HepG2 (cell line): ENCODE measurements around the gene ZNF281. TPM values are rescaled to one million over a fixed set of nuclear protein-coding genes. Genes with fewer than 3 reads are reported as not detected.

Experiments used
- ATAC-seq: fragments of 200-7000 bp; cut with Tn5 transposase; 3 replicates; pipeline ENCODE4 v1.9.1; 2020; ENCODE audit warnings: mild to moderate bottlenecking, moderate library complexity
- BruUV-seq: library from RNA; stranded (reverse); fragments of 400-500 nt; replicated peaks from 2 replicates; lab custom pipeline; 2021; lab: Mats Ljungman, UMichigan
- CTCF ChIA-PET: fragments of 300-600 bp; formaldehyde crosslinking; extraction: SDS; loops from one replicate; lab custom pipeline; 2021; ENCODE audit warnings: low total read pairs, inconsistent platforms, low intra/inter-chr PET ratio; lab: Yijun Ruan, JAX
- POLR2A ChIA-PET: fragments of 350-600 bp; sonication (Branson Sonifier 250); formaldehyde crosslinking; loops from one replicate; lab custom pipeline; 2020; ENCODE audit warnings: antibody characterized with exemption, inconsistent platforms; lab: Yijun Ruan, JAX
- DNase-seq: peaks from one replicate; pipeline ENCODE4 v3.0.0-alpha.2; 2015; ENCODE audit warnings: low spot score
- FAIRE-seq: peaks from 3 replicates; lab custom pipeline; 2011; peaks lifted over from hg19 to GRCh38; lab: Jason Lieb, UNC
- H2AFZ ChIP-seq: one replicate; pipeline ENCODE4 v1.6.1; 2011; ENCODE audit warnings: low read length, inconsistent platforms
- H3K27ac ChIP-seq: fragments of 300-600 bp; 3 replicates; pipeline ENCODE4 v1.8.0; 2011; ENCODE audit warnings: mixed run types, mild to moderate bottlenecking, mixed read lengths, low read length, inconsistent platforms; ENCODE audit not compliant: insufficient read depth; ENCODE audit errors: extremely low read length
- H3K27me3 ChIP-seq, 2 experiments: fragments of 200-600 bp in 1 of 2; 2 replicates in 1 of 2; 3 replicates in 1 of 2; pipeline versions ENCODE4 v1.6.0 to v1.8.0; 2011; ENCODE audit warnings: low read length in 2 of 2, mild to moderate bottlenecking in 2 of 2, moderate library complexity in 2 of 2, inconsistent platforms in 1 of 2; ENCODE audit not compliant: insufficient read depth in 2 of 2, control insufficient read depth in 1 of 2
- H3K36me3 ChIP-seq, 2 experiments: fragments of 200-600 bp in 1 of 2; replicated peaks in 1 of 2; 2 replicates in 1 of 2; 3 replicates in 1 of 2; pipeline versions ENCODE4 v1.5.1 to v1.8.0; 2011; ENCODE audit warnings: low read length in 2 of 2, inconsistent platforms in 1 of 2; ENCODE audit not compliant: insufficient read depth in 2 of 2, control insufficient read depth in 1 of 2
- H3K4me1 ChIP-seq: 2 replicates; pipeline ENCODE4 v1.5.1; 2012; ENCODE audit warnings: low read length, inconsistent platforms; ENCODE audit not compliant: insufficient read depth
- H3K4me2 ChIP-seq: 2 replicates; pipeline ENCODE4 v1.6.0; 2011; ENCODE audit warnings: low read depth, low read length, inconsistent platforms
- H3K4me3 ChIP-seq, 3 experiments: fragments of 200-600 bp in 1 of 3; sonication (generic), shearing (Covaris generic) in 1 of 3; replicated peaks in 1 of 3; 2 replicates each; pipeline ENCODE4 v1.5.1; 2011 to 2016; ENCODE audit warnings: low read length in 3 of 3, inconsistent platforms in 2 of 3, low read depth in 2 of 3, mild to moderate bottlenecking in 2 of 3, control low read depth in 1 of 3, mixed read lengths in 1 of 3; ENCODE audit not compliant: insufficient read depth in 1 of 3
- H3K79me2 ChIP-seq: one replicate; pipeline ENCODE4 v1.6.1; 2011; ENCODE audit warnings: low read length, inconsistent platforms; ENCODE audit not compliant: insufficient read depth
- H3K9ac ChIP-seq: 2 replicates; pipeline ENCODE4 v1.6.0; 2011; ENCODE audit warnings: mild to moderate bottlenecking, low read depth, low read length, inconsistent platforms; ENCODE audit not compliant: insufficient read depth
- H3K9me3 ChIP-seq: 2 replicates; pipeline ENCODE4 v1.5.1; 2012; ENCODE audit warnings: mild to moderate bottlenecking, low read length
- H4K20me1 ChIP-seq: 2 replicates; pipeline ENCODE4 v1.6.0; 2011; ENCODE audit warnings: inconsistent platforms, mild to moderate bottlenecking, low read length, moderate library complexity; ENCODE audit not compliant: insufficient read depth
- CREB1 ChIP-seq, 2 experiments: fragments of 450-650 bp in 1 of 2; IDR thresholded peaks; 2 replicates each; pipeline ENCODE4 v1.6.1; 2016 to 2017; ENCODE audit warnings: control low read depth in 1 of 2, mild to moderate bottlenecking in 1 of 2, missing compliant biosample characterization in 1 of 2, missing genetic modification characterization in 1 of 2
- HDAC2 ChIP-seq: sonication (generic); formaldehyde crosslinking; IDR thresholded peaks from 2 replicates; pipeline ENCODE4 v1.4.0; 2020; ENCODE audit warnings: missing genetic modification reagents
- KLF6 ChIP-seq: IDR thresholded peaks from 2 replicates; pipeline ENCODE4 v1.8.0; 2016; ENCODE audit warnings: missing biosample characterization, missing genetic modification reagents
- MIER2 ChIP-seq: IDR thresholded peaks from 2 replicates; pipeline ENCODE4 v1.6.1; 2016; ENCODE audit warnings: missing biosample characterization, missing genetic modification reagents
- MTF1 ChIP-seq: sonication (generic); formaldehyde crosslinking; IDR thresholded peaks from 2 replicates; pipeline ENCODE4 v1.5.0; 2020; ENCODE audit warnings: missing genetic modification reagents
- RARG ChIP-seq: sonication (generic); formaldehyde crosslinking; IDR thresholded peaks from 2 replicates; pipeline ENCODE4 v1.4.0; 2020; ENCODE audit warnings: low read depth, mild to moderate bottlenecking, missing genetic modification reagents
- REXO4 ChIP-seq: sonication (generic); formaldehyde crosslinking; IDR thresholded peaks from 2 replicates; pipeline ENCODE4 v1.8.0; 2022; ENCODE audit warnings: missing genetic modification reagents, mild to moderate bottlenecking, borderline replicate concordance
- YEATS2 ChIP-seq: sonication (generic); formaldehyde crosslinking; IDR thresholded peaks from 2 replicates; pipeline ENCODE4 v1.4.0; 2020; ENCODE audit warnings: missing genetic modification reagents, borderline replicate concordance
- YY1 ChIP-seq: IDR thresholded peaks from 2 replicates; pipeline ENCODE4 v1.6.1; 2011; ENCODE audit warnings: low read length, low read depth, moderate library complexity, mild to moderate bottlenecking; ENCODE audit not compliant: insufficient read depth, insufficient replicate concordance
- ZFAT ChIP-seq: sonication (generic); formaldehyde crosslinking; conservative IDR thresholded peaks from 2 replicates; pipeline ENCODE4 v1.8.1; 2023; ENCODE audit warnings: missing genetic modification reagents, inconsistent platforms
- ZFX ChIP-seq: sonication (generic); formaldehyde crosslinking; IDR thresholded peaks from 2 replicates; pipeline ENCODE4 v1.4.0; 2020; ENCODE audit warnings: mild to moderate bottlenecking, low read depth, missing genetic modification reagents, moderate library complexity
- ZNF124 ChIP-seq: sonication (generic); formaldehyde crosslinking; IDR thresholded peaks from 2 replicates; pipeline ENCODE4 v1.4.0; 2020; ENCODE audit warnings: missing genetic modification reagents
- ZNF205 ChIP-seq: IDR thresholded peaks from 2 replicates; pipeline ENCODE4 v1.6.1; 2018; ENCODE audit warnings: missing biosample characterization, missing genetic modification reagents
- ZNF3 ChIP-seq: IDR thresholded peaks from 2 replicates; pipeline ENCODE4 v1.7.0; 2017; ENCODE audit warnings: inconsistent platforms
- ZNF333 ChIP-seq: sonication (generic); formaldehyde crosslinking; IDR thresholded peaks from 2 replicates; pipeline ENCODE4 v1.4.0; 2020; ENCODE audit warnings: mild to moderate bottlenecking, missing genetic modification reagents, borderline replicate concordance
- ZNF382 ChIP-seq: sonication (generic); formaldehyde crosslinking; IDR thresholded peaks from 2 replicates; pipeline ENCODE4 v1.5.0; 2020; ENCODE audit warnings: missing genetic modification reagents, mild to moderate bottlenecking, borderline replicate concordance
- ZNF431 ChIP-seq: sonication (generic); formaldehyde crosslinking; IDR thresholded peaks from 2 replicates; pipeline ENCODE4 v1.9.0; 2022; ENCODE audit warnings: missing genetic modification reagents, low read depth, mild to moderate bottlenecking, borderline replicate concordance
- ZNF558 ChIP-seq: sonication (generic); formaldehyde crosslinking; IDR thresholded peaks from 2 replicates; pipeline ENCODE4 v1.9.0; 2022; ENCODE audit warnings: mild to moderate bottlenecking, missing genetic modification reagents, borderline replicate concordance
- WGBS: methylation state at CpG from one replicate; pipeline ENCODE4 v1.1.6; 2017; ENCODE audit warnings: low lambda C conversion rate; 5-methylcytosine and 5-hydroxymethylcytosine counted together
- in situ Hi-C: cut with HindIII; loops from 2 replicates; pipeline ENCODE4 v1.10.0; 2017; ENCODE audit warnings: low pct_unique_long_range_greater_than_20kb; ENCODE audit not compliant: extremely low pct_ligation_motif_present
- intact Hi-C: fragments of 100-400 bp; cut with micrococcal nuclease; formaldehyde crosslinking; loops from one replicate; pipeline ENCODE4 v1.10.0; 2022; ENCODE audit not compliant: unreplicated experiment
- polyA plus RNA-seq, 8 experiments: library from polyadenylated mRNA; depleted of rRNA in 3 of 8; stranded (reverse) in 7 of 8; unstranded in 1 of 8; fragments of >200 nt; fragmentation: Illumina TruSeq in 4 of 8; extraction: Trizol in 4 of 8; gene quantifications; 2 replicates each; pipeline versions ENCODE4 v1.2.1 to v1.2.3, GENCODE V29; 2011 to 2016; ENCODE audit warnings: low read depth in 4 of 8, missing spikeins in 1 of 8, mixed read lengths in 1 of 8; ENCODE audit not compliant: insufficient read depth in 1 of 8
- total RNA-seq, 5 experiments: library from RNA; depleted of rRNA; stranded (reverse); fragments of >200 nt; fragmentation: Illumina TruSeq; extraction: Trizol; gene quantifications; 2 replicates each; pipeline ENCODE4 v1.2.3, GENCODE V29; 2016; ENCODE audit warnings: low read depth in 1 of 5
- TF ChIP-seq, protein P1 (sequence below): sonication (generic); formaldehyde crosslinking; IDR thresholded peaks from 2 replicates; pipeline ENCODE4 v1.4.0; 2020; ENCODE audit warnings: missing genetic modification reagents
- TF ChIP-seq, protein P2 (sequence below): sonication (generic); formaldehyde crosslinking; IDR thresholded peaks from 2 replicates; pipeline ENCODE4 v1.4.0; 2020; ENCODE audit warnings: missing genetic modification reagents
- TF ChIP-seq, protein P3 (sequence below): sonication (generic); formaldehyde crosslinking; conservative IDR thresholded peaks from 2 replicates; pipeline ENCODE4 v1.8.0; 2022; ENCODE audit warnings: missing genetic modification reagents

Gene ZNF281
- total and polyA plus RNA-seq, 2 of the 13 experiments (the other 11 are each of a cell fraction or from before 2014, with no cell fraction given), result 7.7 to 20.6 TPM

DNA sequence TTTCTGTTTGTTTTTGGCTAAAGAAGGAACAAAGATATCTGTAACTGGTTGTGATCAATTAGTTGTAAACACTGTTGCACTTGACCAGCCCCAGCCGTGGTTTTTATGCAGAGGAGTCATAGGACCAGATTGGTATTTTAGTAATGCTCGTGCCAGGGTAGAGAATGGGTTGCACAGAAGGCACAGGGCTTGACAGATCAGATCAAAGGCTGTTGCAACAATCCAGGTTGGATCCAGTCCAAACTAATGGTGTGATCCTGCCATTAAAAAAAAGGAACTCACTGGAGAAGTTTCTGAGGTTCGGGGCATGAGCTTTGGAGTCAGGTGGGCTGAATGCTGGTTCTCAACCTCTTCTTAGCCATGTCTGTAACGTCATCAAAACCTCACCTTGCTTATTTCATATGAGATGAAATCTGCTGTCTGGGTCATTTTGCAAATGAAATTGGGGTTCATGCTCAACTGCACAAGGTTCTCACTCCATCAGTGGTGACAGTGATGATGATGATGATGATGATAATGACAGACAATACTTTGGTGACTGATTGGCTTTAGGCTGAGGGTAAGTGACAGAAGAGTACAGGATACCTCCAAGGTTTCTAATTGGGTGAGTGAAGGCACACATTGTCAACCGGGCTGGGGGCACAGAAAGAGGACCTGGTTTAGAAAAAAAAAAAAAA, 43.1 kb downstream of the ZNF281 start (continued):
- TF ChIP-seq, protein P1, sequence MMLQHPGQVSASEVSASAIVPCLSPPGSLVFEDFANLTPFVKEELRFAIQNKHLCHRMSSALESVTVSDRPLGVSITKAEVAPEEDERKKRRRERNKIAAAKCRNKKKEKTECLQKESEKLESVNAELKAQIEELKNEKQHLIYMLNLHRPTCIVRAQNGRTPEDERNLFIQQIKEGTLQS, result no peak
- TF ChIP-seq CREB1 (IDR thresholded peaks at IDR 0.05) (peak; percentile 54), CREB1 (CRISPR knock-in tag; IDR thresholded peaks at IDR 0.05) (no peak), KLF6 (CRISPR knock-in tag) (no peak), MIER2 (CRISPR knock-in tag) (no peak), ZNF382 (CRISPR knock-in tag) (no peak), ZNF205 (CRISPR knock-in tag) (no peak), YY1 (no peak), YEATS2 (no peak)
- TF ChIP-seq, protein P2, sequence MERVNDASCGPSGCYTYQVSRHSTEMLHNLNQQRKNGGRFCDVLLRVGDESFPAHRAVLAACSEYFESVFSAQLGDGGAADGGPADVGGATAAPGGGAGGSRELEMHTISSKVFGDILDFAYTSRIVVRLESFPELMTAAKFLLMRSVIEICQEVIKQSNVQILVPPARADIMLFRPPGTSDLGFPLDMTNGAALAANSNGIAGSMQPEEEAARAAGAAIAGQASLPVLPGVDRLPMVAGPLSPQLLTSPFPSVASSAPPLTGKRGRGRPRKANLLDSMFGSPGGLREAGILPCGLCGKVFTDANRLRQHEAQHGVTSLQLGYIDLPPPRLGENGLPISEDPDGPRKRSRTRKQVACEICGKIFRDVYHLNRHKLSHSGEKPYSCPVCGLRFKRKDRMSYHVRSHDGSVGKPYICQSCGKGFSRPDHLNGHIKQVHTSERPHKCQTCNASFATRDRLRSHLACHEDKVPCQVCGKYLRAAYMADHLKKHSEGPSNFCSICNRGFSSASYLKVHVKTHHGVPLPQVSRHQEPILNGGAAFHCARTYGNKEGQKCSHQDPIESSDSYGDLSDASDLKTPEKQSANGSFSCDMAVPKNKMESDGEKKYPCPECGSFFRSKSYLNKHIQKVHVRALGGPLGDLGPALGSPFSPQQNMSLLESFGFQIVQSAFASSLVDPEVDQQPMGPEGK (CRISPR knock-in tag), result no peak
- TF ChIP-seq, all 625 proteins: peak for 3

DNA sequence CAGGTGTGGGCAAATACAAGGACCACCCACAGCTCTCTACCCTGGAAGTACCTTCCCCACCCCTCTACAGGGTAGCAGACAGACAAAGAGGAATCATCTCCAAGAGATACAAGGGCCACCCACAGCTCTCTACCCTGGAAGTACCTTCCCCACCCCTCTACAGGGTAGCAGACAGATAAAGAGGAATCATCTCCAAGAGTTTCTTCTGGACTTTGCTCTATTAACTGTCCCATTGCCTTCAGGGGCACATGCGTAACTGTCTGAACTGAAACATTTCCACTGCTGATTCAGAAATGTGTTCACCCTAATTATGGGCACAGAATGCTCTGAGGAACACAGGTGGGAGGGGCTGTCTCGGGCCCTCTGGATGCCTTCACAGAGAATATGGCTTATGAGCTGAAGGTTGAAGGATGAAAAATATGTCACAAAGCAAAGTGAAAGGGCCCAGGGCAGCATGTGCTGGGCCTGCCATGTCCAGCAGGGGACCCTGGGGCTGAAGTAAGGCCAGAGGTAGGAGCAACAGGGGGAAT, 43.9 kb downstream of the ZNF281 start:
- no peak for DNase-seq
- intact Hi-C loops, result no loop called here
- peak; percentile 73 for ATAC-seq
- TF ChIP-seq ZNF124 (CRISPR knock-in tag) (no peak), ZNF3 (CRISPR knock-in tag) (no peak), MTF1 (CRISPR knock-in tag) (no peak), REXO4 (CRISPR knock-in tag) (no peak), HDAC2 (CRISPR knock-in tag) (no peak), ZNF431 (CRISPR knock-in tag) (no peak), ZNF333 (CRISPR knock-in tag) (no peak), RARG (CRISPR knock-in tag) (0 out of 2 replicates have a peak, but pooled peaks have one; percentile 44), ZFX (CRISPR knock-in tag) (0 out of 2 replicates have a peak, but pooled peaks have one; percentile 17), ZFAT (no peak), ZNF558 (CRISPR knock-in tag) (0 out of 2 replicates have a peak, but pooled peaks have one; percentile 43)
- TF ChIP-seq, protein P3, sequence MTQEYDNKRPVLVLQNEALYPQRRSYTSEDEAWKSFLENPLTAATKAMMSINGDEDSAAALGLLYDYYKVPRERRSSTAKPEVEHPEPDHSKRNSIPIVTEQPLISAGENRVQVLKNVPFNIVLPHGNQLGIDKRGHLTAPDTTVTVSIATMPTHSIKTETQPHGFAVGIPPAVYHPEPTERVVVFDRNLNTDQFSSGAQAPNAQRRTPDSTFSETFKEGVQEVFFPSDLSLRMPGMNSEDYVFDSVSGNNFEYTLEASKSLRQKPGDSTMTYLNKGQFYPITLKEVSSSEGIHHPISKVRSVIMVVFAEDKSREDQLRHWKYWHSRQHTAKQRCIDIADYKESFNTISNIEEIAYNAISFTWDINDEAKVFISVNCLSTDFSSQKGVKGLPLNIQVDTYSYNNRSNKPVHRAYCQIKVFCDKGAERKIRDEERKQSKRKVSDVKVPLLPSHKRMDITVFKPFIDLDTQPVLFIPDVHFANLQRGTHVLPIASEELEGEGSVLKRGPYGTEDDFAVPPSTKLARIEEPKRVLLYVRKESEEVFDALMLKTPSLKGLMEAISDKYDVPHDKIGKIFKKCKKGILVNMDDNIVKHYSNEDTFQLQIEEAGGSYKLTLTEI (CRISPR knock-in tag), result no peak

More for the DNA sequence above, 43.9 kb downstream of the ZNF281 start:
- H3K4me1 ChIP-seq, result peaks cover 70% of the 10 kb centered on the region
- WGBS, result 86% methylated on average over 2 of the region's 2 CpGs
- no peaks in the 10 kb centered on the region for H3K79me2 ChIP-seq
- H3K9ac ChIP-seq, result no peak overlapping the region
- H3K4me3 ChIP-seq, result no peak overlapping the region
- H4K20me1 ChIP-seq, result no peaks in the 10 kb centered on the region
- H3K4me2 ChIP-seq, result no peak overlapping the region
- H3K9me3 ChIP-seq, result no peaks in the 10 kb centered on the region
- FAIRE-seq, result peak; percentile 15
- H3K36me3 ChIP-seq, result no peaks in the 10 kb centered on the region; a peak in 1 of 5 replicates
- H3K27ac ChIP-seq, result no peak overlapping the region
- in situ Hi-C loops, result no loop called here
- H3K27me3 ChIP-seq, result no peaks in the 10 kb centered on the region
- POLR2A ChIA-PET, result no interaction called here
- CTCF ChIA-PET, result no interaction called here
- H2AFZ ChIP-seq, result no peak overlapping the region
- BruUV-seq, result no TSS peak
